ENCODE measurements around the gene DNAJA4. TPM values are rescaled to one million over a fixed set of nuclear protein-coding genes. Genes with fewer than 3 reads are reported as not detected.

The DNAJA4 gene
- polyA plus RNA-seq, 2 of the 4 experiments (the other 2 are of a cell fraction), result 0.05 to 0.13 TPM

GRCh38 chr15:78233496-78233895, 30.9 kb upstream of the DNAJA4 start:
- ChIA-PET CTCF (interaction anchor here (0.6 to 9.9 kb wide), 5 partner anchors 38 to 121 kb away, joined by 3 to 274 read pairs (median 19); no protein-coding TSS in a partner anchor), POLR2A (no interaction called here)
- FAIRE-seq (no peak), DNase-seq (ENCODE audit: low read depth in 1 of 2, low spot score in 1 of 2) (no peak), ATAC-seq (no peak)
- no peaks in the 10 kb centered on the region for H3K4me1 ChIP-seq
- H3K4me3 ChIP-seq, result no peak overlapping the region
- H3K27ac ChIP-seq, result no peak overlapping the region
- WGBS (ENCODE audit: missing lambda C conversion rate), result 56% methylated on average over 11 of the region's 11 CpGs
- H3K4me2 ChIP-seq, result no peak overlapping the region
- no peaks in the 10 kb centered on the region for H3K9me3 ChIP-seq
- TF ChIP-seq JUN (IDR thresholded peaks at IDR 0.05) (no peak), HMGXB4 (CRISPR knock-in tag; IDR thresholded peaks at IDR 0.05; ENCODE audit: borderline replicate concordance) (no peak), ATOH8 (CRISPR knock-in tag; IDR thresholded peaks at IDR 0.05; ENCODE audit: low read depth) (no peak), CEBPB (IDR thresholded peaks at IDR 0.05) (no peak), NFE2L2 (conservative IDR thresholded peaks at IDR 0.05; ENCODE audit: low read length) (no peak), HOXB13 (CRISPR knock-in tag; IDR thresholded peaks at IDR 0.05; ENCODE audit: low read depth) (no peak), ZFP36 (IDR thresholded peaks at IDR 0.05; ENCODE audit: borderline replicate concordance, partially characterized antibody) (no peak), KDM5A (IDR thresholded peaks at IDR 0.05) (no peak), CHD4 (IDR thresholded peaks at IDR 0.05; ENCODE audit: borderline replicate concordance) (no peak), NR3C1 (IDR thresholded peaks at IDR 0.05) (no peak), CBX8 (IDR thresholded peaks at IDR 0.05) (no peak), POLR2A (IDR thresholded peaks at IDR 0.05; ENCODE audit: low read length) (no peak), RARB (CRISPR knock-in tag; IDR thresholded peaks at IDR 0.05) (no peak), FOSL2 (IDR thresholded peaks at IDR 0.05) (no peak), FOSL2 (CRISPR knock-in tag; IDR thresholded peaks at IDR 0.05) (no peak), CHD2 (IDR thresholded peaks at IDR 0.05; ENCODE audit: low read length, partially characterized antibody) (no peak), HOXB5 (CRISPR knock-in tag; IDR thresholded peaks at IDR 0.05) (no peak), FOXS1 (CRISPR knock-in tag; IDR thresholded peaks at IDR 0.05) (no peak)
- TF ChIP-seq, protein P1, sequence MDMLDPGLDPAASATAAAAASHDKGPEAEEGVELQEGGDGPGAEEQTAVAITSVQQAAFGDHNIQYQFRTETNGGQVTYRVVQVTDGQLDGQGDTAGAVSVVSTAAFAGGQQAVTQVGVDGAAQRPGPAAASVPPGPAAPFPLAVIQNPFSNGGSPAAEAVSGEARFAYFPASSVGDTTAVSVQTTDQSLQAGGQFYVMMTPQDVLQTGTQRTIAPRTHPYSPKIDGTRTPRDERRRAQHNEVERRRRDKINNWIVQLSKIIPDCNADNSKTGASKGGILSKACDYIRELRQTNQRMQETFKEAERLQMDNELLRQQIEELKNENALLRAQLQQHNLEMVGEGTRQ (IDR thresholded peaks at IDR 0.05), result no peak

GRCh38 chr15:78234515-78235040, 29.8 kb upstream of the DNAJA4 start, which contains the start of gene ACSBG1:
Gene ACSBG1 (minus strand): TSS chr15:78234565. CDS start chr15:78234501, 64 bp downstream.
- WGBS (ENCODE audit: missing lambda C conversion rate), result 59% methylated on average over 5 of the region's 6 CpGs
- H3K4me1 ChIP-seq, result no peaks in the 10 kb centered on the region
- DNase-seq (ENCODE audit: low read depth in 1 of 2, low spot score in 1 of 2) (no peak), ATAC-seq (no peak), FAIRE-seq (no peak)
- no peak within 1 kb of the TSS for H3K4me3 ChIP-seq
- TF ChIP-seq MYC (IDR thresholded peaks at IDR 0.05; ENCODE audit: borderline replicate concordance, low read length) (no peak), FOSL2 (IDR thresholded peaks at IDR 0.05) (no peak), FOSL2 (CRISPR knock-in tag; IDR thresholded peaks at IDR 0.05) (no peak), EP300 (IDR thresholded peaks at IDR 0.05) (no peak), JUNB (IDR thresholded peaks at IDR 0.05) (no peak)
- ChIA-PET CTCF (interaction anchor here (0.6 to 9.9 kb wide), 6 partner anchors 10 to 379 kb away, joined by 3 to 274 read pairs (median 12); no protein-coding TSS in a partner anchor), POLR2A (no interaction called here)
- no peak within 1 kb of the TSS for H3K27ac ChIP-seq
- H3K9me3 ChIP-seq, result no peaks in the 10 kb centered on the region
- H3K4me2 ChIP-seq, result no peak within 1 kb of the TSS

DNA sequence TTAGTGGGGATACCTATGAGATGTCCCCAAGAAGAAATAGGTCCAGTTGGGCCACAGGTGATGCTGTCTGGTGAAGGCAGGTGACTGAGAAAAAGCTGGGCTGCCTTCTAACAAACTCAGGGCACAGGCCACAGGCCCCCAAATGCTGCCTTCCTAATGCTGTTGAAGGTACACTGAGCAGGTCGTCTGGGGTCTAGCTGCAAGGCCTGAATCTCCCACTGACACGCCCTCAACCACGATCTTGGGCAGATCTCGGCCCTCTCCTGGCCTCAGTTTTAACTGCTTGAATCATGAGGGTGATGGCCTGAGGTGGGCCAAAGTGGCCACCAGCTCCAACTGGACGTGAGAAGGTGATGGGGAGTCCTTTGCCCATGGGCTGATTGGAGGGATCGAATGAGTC, 27.9 kb upstream of the DNAJA4 start:
- Histone ChIP-seq H3K4me1 (no peaks in the 10 kb centered on the region), H3K4me2 (no peak overlapping the region), H3K9me3 (no peaks in the 10 kb centered on the region), H3K4me3 (no peak overlapping the region), H3K27ac (no peak overlapping the region)
- DNase-seq (ENCODE audit: low read depth in 1 of 2, low spot score in 1 of 2) (no peak), ATAC-seq (no peak), FAIRE-seq (no peak)
- ChIA-PET POLR2A (no interaction called here), CTCF (interaction anchor here (0.7 to 9.9 kb wide), 13 partner anchors 8 to 128 kb away, joined by 3 to 274 read pairs (median 3); partner anchors contain the start of gene CIB2)
- TF ChIP-seq, protein P2, sequence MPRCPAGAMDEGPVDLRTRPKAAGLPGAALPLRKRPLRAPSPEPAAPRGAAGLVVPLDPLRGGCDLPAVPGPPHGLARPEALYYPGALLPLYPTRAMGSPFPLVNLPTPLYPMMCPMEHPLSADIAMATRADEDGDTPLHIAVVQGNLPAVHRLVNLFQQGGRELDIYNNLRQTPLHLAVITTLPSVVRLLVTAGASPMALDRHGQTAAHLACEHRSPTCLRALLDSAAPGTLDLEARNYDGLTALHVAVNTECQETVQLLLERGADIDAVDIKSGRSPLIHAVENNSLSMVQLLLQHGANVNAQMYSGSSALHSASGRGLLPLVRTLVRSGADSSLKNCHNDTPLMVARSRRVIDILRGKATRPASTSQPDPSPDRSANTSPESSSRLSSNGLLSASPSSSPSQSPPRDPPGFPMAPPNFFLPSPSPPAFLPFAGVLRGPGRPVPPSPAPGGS (IDR thresholded peaks at IDR 0.05), result no peak
- TF ChIP-seq HOXB5 (CRISPR knock-in tag; IDR thresholded peaks at IDR 0.05) (no peak), ZSCAN20 (CRISPR knock-in tag; IDR thresholded peaks at IDR 0.05) (no peak)
- 70% methylated on average over 6 of the region's 6 CpGs for WGBS (ENCODE audit: missing lambda C conversion rate)

Measured in A549 (cell line).